ENCODE data around the gene ERVK3-1. TPM values are rescaled to one million over a fixed set of nuclear protein-coding genes. Genes with fewer than 3 reads are reported as not detected.
A peak's percentile ranks its signal among the peaks of the same experiment; 100 is the strongest.

The ERVK3-1 gene
- total and polyA plus RNA-seq, 2 of the 13 experiments (the other 11 are each of a cell fraction or from before 2014, with no cell fraction given), result 28.5 to 38.7 TPM

- TF ChIP-seq REST (IDR thresholded peaks at IDR 0.05; ENCODE audit: borderline replicate concordance in 1 of 2, low read depth in 1 of 2, low read length in 2 of 2) (0 out of 4 replicates have a peak, but pooled peaks of 1 of the 2 experiments have one; percentile 6), ELF3 (CRISPR knock-in tag; IDR thresholded peaks at IDR 0.05) (peak; percentile 17; the same call in 1 of the 2 replicates), ZZZ3 (CRISPR knock-in tag; IDR thresholded peaks at IDR 0.05; ENCODE audit: borderline replicate concordance) (peak; percentile 82; the same call in 1 of the 2 replicates), SETDB1 (CRISPR knock-in tag; IDR thresholded peaks at IDR 0.05; ENCODE audit: borderline replicate concordance) (no peak), PRPF4 (IDR thresholded peaks at IDR 0.05; ENCODE audit: low read depth, low read length, poor library complexity, severe bottlenecking) (no peak), U2AF1 (optimal IDR thresholded peaks at IDR 0.05; ENCODE audit: low read depth, low read length) (no peak), ZNF589 (CRISPR knock-in tag; conservative IDR thresholded peaks at IDR 0.05) (peak; percentile 91), HOMEZ (CRISPR knock-in tag; IDR thresholded peaks at IDR 0.05; ENCODE audit: low read depth) (no peak), SIX1 (CRISPR knock-in tag; IDR thresholded peaks at IDR 0.05; ENCODE audit: borderline replicate concordance) (no peak), CERS6 (CRISPR knock-in tag; IDR thresholded peaks at IDR 0.05) (no peak), ZNF598 (CRISPR knock-in tag; IDR thresholded peaks at IDR 0.05; ENCODE audit: borderline replicate concordance) (peak; percentile 91; the same call in 1 of the 2 replicates), MTA3 (CRISPR knock-in tag; IDR thresholded peaks at IDR 0.05) (no peak), ZFP36 (IDR thresholded peaks at IDR 0.05; ENCODE audit: borderline replicate concordance, low read depth, low read length, partially characterized antibody) (no peak), MAZ (IDR thresholded peaks at IDR 0.05; ENCODE audit: borderline replicate concordance, low read depth, low read length) (no peak; the same call in 1 of the 2 replicates), MAZ (CRISPR knock-in tag; IDR thresholded peaks at IDR 0.05; ENCODE audit: low read depth) (peak; percentile 81; the same call in 1 of the 2 replicates), ZNF143 (CRISPR knock-in tag; IDR thresholded peaks at IDR 0.05) (peak; percentile 96), ZNF781 (CRISPR knock-in tag; IDR thresholded peaks at IDR 0.05; ENCODE audit: borderline replicate concordance, not compliant biosample characterization) (peak; percentile 69), HOXD1 (CRISPR knock-in tag; IDR thresholded peaks at IDR 0.05) (peak; percentile 84; the same call in 1 of the 2 replicates), MEIS1 (CRISPR knock-in tag; IDR thresholded peaks at IDR 0.05; ENCODE audit: borderline replicate concordance) (peak; percentile 70; the same call in 1 of the 2 replicates), ZNF3 (CRISPR knock-in tag; IDR thresholded peaks at IDR 0.05) (no peak; the same call in 1 of the 2 replicates), HNF1B (CRISPR knock-in tag; IDR thresholded peaks at IDR 0.05) (peak; percentile 91)
These were observed 21.9 kb downstream of the ERVK3-1 start, which contains the start of gene ZSCAN22 (continued) for GRCh38 chr19:58326914-58327726.
